ENCODE measurements around the gene COASY.

GRCh38 chr17:42566215-42566882, 4.4 kb downstream of the COASY start:
- TF ChIP-seq EZH2 (IDR thresholded peaks at IDR 0.05; ENCODE audit: borderline replicate concordance, low read depth, low read length, poor library complexity, severe bottlenecking) (no peak), CTCF (conservative IDR thresholded peaks at IDR 0.05; ENCODE audit: low read depth, low read length) (no peak)
